Brain microvascular endothelial cell (primary cell): ENCODE measurements around the gene TENT4A.

ENCODE experiments used
- DNase-seq: peaks from one replicate; pipeline ENCODE4 v3.0.0-alpha.2; 2020
- H3K27ac ChIP-seq: fragments of 250-450 bp; sonication (Bioruptor Pico); 2 replicates; pipeline ENCODE4 v1.5.1; 2020; ENCODE audit warnings: mild to moderate bottlenecking, moderate library complexity
- H3K27me3 ChIP-seq: fragments of 250-450 bp; sonication (Bioruptor Pico); replicated peaks from 2 replicates; pipeline ENCODE4 v1.5.1; 2020; ENCODE audit warnings: mild to moderate bottlenecking
- H3K36me3 ChIP-seq: fragments of 250-450 bp; sonication (Bioruptor Pico); replicated peaks from 2 replicates; pipeline ENCODE4 v1.5.1; 2020; ENCODE audit warnings: mild to moderate bottlenecking
- H3K4me3 ChIP-seq: 2 replicates; pipeline ENCODE4 v1.5.1; 2011; ENCODE audit warnings: low read depth, mild to moderate bottlenecking, control low read depth, low read length, moderate library complexity
- CTCF ChIP-seq: IDR thresholded peaks from 2 replicates; pipeline ENCODE4 v1.5.1; 2011; ENCODE audit warnings: low read depth, mild to moderate bottlenecking, moderate library complexity, low read length, control low read depth, inconsistent platforms; ENCODE audit errors: missing control alignments
- in situ Hi-C: cut with HindIII; loops from 2 replicates; pipeline ENCODE4 v1.10.0; 2017; ENCODE audit warnings: low sequenced_read_pairs, low pct_ligation_motif_present

TENT4A gene

GRCh38 chr5:6759983-6760382, 46.8 kb downstream of the TENT4A start:
- in situ Hi-C loops = no loop called here
- TF ChIP-seq CTCF = no peak
- DNase-seq = no peak
- H3K36me3 ChIP-seq = peaks cover 23% of the 10 kb centered on the region
- no peak overlapping the region for H3K27ac ChIP-seq
- no peak overlapping the region for H3K4me3 ChIP-seq
- H3K27me3 ChIP-seq = no peaks in the 10 kb centered on the region

GRCh38 chr5:6760686-6761085, 47.5 kb downstream of the TENT4A start:
- peaks cover 21% of the 10 kb centered on the region for H3K36me3 ChIP-seq
- no peak for TF ChIP-seq CTCF
- H3K27me3 ChIP-seq = no peaks in the 10 kb centered on the region
- in situ Hi-C loops = no loop called here
- no peak for DNase-seq
- no peak overlapping the region for H3K27ac ChIP-seq
- no peak overlapping the region for H3K4me3 ChIP-seq

- H3K4me3 ChIP-seq = no peak overlapping the region
- peaks cover 15% of the 10 kb centered on the region for H3K36me3 ChIP-seq
- in situ Hi-C loops = no loop called here
- TF ChIP-seq CTCF = no peak
- no peaks in the 10 kb centered on the region for H3K27me3 ChIP-seq
- no peak for DNase-seq
- H3K27ac ChIP-seq = no peak overlapping the region
Observed at GRCh38 chr5:6761333-6761732, 48.1 kb downstream of the TENT4A start.

- in situ Hi-C loops = no loop called here
- DNase-seq = no peak
- no peak for TF ChIP-seq CTCF
- Histone ChIP-seq H3K27ac (no peak overlapping the region), H3K36me3 (peaks cover 12% of the 10 kb centered on the region), H3K27me3 (no peaks in the 10 kb centered on the region), H3K4me3 (no peak overlapping the region)
Observed at GRCh38 chr5:6762116-6762515, 48.9 kb downstream of the TENT4A start.

- in situ Hi-C loops = no loop called here
- Histone ChIP-seq H3K27me3 (no peaks in the 10 kb centered on the region), H3K36me3 (peaks cover 8% of the 10 kb centered on the region), H3K4me3 (no peak overlapping the region), H3K27ac (no peak overlapping the region)
- DNase-seq = no peak
- TF ChIP-seq CTCF = no peak
Observed at GRCh38 chr5:6762697-6763096, 49.5 kb downstream of the TENT4A start.

GRCh38 chr5:6763191-6763590, 50.0 kb downstream of the TENT4A start:
- DNase-seq = no peak
- Histone ChIP-seq H3K4me3 (no peak overlapping the region), H3K27me3 (no peaks in the 10 kb centered on the region), H3K36me3 (peaks cover 3% of the 10 kb centered on the region), H3K27ac (no peak overlapping the region)
- TF ChIP-seq CTCF = no peak
- in situ Hi-C loops = no loop called here
